Measurements from ENCODE around the gene RNF223.
"Not testable (repeated sequence)": the region's sequence is repeated elsewhere in the genome, so short reads cannot be mapped to it uniquely, and the experiment has no call there.

The RNF223 gene

DNA sequence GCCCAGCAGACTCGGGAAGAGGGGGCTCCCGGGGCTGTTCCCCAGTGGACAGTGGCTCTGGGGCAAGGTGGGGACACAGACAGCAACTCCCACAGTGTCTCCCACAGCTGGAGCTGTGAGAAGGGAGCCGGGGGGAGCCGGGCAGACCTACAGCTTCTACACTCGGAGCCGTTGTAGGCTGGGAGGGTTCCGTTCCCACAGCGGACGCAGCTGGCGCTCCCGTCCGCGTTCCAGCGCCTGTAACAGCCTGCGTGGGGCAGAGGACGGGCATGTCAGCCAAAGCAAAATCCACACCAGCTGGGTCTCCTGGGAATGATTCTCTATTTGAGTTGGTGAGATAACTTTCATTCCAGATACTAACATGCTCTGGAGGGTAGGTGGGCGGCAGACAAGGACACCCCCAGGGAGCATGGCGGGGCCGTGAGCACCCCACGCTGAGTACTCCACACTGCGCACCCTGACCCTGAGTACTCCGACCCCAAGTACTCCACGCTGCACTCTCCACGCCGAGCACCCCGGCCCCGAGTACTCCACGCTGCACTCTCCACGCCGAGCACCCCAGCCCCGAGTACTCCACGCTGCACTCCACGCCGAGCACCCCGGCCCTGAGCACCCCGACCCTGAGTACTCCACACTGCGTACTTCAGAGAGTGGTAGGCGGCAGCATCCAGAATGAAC, 13.4 kb upstream of the RNF223 start:
- no peak for DNase-seq (ENCODE audit: low spot score)

- peak; percentile 27 for DNase-seq (ENCODE audit: low spot score)
Measured at GRCh38 chr1:1086911-1087341, 12.8 kb upstream of the RNF223 start.

DNA sequence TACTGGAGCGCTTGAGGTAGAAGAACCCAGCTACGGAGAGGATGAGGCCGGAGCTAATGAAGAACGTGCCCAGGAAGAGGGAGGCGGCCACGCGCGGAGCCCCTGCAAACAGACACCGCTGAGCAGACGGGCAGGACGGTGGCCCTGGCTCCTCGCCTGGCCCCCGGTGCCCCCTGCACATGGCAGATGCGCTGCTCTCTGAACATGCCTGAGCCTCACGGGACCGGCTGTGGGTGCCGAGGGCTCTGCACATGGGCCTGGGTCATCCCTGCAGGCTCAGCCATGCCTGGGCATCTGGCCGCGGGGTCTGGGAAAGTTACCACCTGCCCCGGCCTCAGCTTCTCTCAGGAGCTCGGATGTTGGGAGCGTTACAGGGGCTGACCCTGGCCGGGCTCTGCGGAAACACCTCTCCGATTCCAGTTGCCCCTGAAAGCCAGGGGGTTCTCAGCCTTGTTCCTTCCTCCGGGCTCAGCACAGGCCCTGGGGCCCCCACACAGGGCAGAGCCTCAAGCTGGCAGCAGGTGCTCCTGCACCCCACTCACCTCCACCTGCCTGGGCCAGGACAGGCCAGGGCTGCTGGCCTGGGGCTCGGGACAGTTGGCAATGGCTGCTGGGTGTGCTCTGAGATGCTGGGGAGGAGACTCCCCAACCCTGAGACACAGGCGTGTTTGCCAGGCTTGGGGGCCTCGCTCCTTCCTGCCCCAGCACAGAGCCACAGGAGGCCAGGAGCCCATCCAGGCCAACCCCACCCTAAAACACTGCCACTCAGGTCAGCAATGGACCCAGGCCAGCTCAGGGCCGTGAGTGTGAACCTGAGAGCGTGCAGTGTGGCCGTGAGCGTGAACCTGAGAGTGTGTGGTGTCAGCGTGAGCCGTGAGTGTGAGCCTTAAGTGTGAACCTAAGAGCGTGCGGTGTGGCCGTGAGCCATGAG, 12.1 kb upstream of the RNF223 start:
- DNase-seq (ENCODE audit: low spot score) = peak; percentile 29

DNA sequence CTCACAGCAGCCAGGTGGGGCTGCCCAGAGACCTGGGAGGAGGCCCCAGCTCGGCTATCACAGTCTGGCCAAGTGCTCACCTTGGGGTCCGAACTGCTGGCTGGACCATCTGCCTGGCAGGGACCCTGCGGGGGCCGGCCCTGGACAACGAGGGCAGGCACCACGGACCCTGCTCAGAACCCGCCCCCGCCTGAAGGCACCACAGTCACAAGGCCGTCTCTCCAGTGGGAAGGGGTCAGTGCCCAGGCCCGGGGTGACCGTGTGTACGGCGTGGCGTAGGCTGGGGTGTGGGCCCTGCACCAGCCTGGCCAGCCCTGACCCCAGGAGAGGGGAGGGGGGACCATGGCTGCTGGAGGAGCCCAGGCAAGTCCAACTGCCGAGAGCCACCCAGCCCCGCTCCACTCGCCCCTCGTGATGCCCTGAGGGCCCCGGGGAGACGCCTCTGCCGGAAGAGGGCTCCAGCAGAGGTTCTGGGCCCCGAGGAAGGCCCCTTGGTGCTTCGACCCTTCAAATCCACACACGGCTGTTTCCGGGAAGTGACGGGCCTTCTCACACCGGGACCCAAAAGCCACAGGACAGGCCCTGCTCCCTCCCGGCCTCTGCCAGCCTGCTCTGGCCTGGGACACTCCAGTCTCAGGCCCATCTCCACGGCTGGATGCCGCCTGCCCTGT, 11.2 kb upstream of the RNF223 start:
- DNase-seq (ENCODE audit: low spot score) = no peak

DNA sequence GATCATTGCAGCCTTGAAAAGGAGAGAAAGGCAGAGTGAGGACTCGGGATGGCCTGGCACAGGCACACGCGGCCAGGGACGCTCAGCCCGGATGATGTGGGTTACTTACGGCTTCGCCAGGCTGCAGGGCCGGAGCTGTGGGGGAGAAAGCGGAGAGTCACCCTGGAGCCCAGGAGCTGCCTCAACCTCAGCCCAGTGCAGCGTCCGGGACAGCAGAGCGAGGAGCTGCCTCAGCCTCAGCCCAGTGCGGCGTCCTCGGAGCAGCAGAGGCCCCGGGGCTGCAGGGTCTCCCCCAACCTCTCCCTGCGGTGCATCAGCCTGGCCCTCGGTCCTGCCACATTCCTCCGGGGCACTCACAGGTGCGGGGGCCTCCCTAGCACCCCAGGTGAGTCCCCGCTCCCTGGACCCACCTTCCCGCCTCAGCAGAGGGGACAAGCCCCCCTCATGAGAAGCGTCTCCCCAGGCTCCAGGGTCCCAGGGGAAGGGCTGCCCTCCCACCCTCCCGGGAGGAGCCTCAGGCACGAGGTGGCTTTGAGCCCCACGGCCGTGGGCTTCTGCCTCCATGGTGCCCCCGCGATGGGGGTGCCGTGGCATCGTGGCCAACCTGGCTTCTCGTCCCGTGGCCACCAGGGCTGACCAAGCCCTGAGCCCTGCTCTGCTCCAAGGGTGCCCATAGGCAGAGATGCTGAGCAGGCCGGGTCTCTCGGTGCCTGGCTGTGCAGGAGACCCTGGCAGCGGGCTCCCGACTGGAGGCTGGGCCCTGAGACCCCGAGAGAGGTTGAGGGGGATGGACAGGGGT, 10.5 kb upstream of the RNF223 start:
- peak; percentile 26 for DNase-seq (ENCODE audit: low spot score)

DNA sequence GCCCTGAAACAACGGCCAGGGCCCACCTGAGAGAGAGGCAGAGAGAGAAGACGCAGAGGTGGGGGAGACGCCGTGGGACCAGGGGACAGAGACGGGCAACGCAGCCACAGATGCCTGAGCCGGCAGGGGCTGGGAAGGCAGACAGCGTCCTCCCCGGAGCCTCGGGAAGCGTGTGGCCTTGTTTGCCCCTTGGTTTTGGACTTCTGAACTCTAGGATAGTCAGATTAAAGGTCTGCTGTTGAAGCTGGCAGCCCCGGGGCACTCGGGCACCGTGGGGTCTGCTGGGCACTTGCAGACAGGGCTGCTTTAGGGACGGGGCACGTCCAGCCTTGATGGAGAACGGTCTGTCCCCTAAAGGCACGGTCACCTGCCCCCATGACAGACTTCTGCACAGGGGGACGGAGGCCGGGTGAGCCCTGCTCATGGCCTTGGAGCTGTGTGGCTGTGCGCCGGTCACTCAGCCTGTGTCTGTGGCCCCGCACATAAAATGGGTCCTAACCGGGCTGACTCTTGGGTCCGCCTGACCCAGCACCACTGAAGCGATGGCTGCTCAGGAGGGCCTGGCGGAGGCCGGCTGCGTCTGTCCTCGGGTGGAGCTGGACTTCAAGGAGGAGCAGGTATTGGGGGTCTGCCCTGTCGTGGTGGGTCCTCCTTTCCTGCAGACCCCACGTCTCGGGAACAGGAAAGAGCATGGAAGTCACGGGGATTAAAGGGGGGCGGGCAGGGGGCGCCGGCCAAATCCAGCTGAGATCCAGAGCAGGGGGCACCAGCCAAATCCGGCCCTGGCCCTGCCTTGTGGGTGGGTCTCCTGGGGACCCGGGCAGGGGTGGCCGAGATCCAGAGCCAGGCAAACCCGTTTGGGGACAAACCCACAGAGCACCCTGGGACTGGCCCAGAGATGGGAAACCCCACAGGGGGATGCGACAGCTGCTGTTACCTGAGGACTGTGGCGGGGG, 9.6 kb upstream of the RNF223 start:
- DNase-seq (ENCODE audit: low spot score) = no peak

DNA sequence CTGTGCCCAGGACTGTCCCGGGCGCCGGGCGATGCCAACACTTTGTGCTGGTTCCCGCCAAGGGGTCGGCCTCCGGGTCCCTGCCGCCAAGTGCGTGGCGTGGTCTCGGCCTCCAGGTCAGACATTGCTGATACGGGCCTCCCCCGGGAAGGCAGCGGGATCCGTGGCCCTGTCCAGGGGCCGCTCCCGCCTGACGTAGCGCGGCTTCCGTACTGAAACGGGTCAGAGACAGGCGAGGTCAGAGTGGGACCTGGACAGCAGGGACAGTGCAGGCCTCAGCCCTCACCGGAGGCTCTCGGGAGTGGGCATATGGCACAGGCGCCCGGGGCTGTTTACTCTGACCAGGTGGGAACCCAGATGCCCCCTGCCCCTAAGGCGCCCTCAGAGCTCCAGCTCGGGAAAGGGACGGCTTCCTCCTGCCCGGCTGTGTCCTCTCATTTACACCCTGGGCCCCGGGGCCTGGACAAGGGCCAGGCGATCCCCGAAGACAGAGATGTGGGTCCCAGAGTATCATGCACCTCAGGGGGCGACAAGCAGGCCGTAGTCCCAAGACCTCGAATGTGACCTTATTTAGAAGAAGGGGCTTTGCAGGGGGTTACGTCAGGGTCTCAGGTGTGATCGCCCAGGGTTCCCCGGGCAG, 8.8 kb upstream of the RNF223 start:
- peak; percentile 19 for DNase-seq (ENCODE audit: low spot score)

GRCh38 chr1:1082239-1082775, 8.2 kb upstream of the RNF223 start:
- peak; percentile 23 for DNase-seq (ENCODE audit: low spot score)

DNA sequence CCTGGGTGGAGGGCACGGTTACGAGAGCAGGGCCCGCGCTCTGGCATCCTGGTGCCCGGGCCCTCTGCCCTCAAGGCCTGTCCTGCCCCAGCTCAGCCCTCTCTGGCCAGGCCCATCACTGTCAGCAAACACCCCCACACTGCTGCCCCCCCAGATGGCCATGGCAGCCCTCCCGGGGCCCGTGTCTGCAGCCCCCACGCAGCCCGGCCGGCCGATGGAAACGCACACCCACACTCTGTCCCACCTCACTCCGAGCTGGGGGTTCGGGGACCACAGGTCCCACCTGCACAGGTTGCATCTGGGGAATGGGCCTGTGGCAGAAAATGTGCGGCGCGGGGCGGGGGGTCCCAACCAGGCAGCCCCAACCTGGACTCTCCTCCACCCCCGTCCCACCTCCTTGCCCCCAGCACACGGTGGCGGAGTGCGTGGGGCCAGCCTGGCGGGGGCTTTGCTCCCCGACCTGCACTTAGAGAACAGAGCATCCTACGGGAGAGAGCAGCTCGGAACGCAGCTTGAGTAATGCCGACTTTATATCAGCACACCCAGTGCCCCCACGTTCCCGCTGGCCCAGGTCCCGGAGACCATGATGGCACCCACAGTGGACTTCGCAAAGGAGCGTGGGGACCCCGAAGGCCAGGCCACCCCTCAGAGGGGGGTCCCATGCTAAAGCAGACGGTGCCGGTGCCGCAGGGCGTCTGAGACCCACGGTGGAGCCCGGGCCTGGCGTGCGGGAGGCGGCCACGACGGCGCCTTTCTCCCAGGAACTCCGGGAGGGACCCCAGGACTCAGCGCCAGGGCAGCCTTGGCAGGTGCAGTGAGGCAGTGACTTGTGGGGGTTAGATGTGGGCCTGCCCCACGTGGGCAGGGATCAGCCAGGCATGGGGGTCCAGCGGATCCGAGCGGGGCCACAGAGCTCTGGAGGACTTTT, 7.5 kb upstream of the RNF223 start:
- DNase-seq (ENCODE audit: low spot score) = peak; percentile 24

DNA sequence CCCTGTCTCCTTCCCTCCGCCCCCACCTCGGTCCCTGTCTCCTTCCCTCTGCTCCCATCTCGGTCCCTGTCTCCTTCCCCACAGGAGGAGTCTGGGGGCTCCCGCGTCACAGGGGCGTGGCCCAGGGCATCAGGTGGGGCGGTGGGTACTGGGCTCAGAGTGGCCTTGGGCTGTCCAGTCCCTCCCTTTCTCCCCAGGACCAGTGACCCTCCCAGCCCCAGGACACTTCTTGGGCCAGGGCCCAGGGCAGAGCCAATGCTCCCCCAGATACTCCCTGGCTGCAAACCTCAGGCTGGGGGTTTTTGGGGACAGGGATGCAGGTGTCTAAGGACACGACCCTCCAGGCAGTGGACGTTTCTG, 6.8 kb upstream of the RNF223 start:
- peak; percentile 20 for DNase-seq (ENCODE audit: low spot score)

GRCh38 chr1:1080122-1080757, 6.1 kb upstream of the RNF223 start:
- DNase-seq (ENCODE audit: low spot score) = peak; percentile 68

GRCh38 chr1:1079408-1080121, 5.5 kb upstream of the RNF223 start:
- DNase-seq (ENCODE audit: low spot score) = peak; percentile 81

DNA sequence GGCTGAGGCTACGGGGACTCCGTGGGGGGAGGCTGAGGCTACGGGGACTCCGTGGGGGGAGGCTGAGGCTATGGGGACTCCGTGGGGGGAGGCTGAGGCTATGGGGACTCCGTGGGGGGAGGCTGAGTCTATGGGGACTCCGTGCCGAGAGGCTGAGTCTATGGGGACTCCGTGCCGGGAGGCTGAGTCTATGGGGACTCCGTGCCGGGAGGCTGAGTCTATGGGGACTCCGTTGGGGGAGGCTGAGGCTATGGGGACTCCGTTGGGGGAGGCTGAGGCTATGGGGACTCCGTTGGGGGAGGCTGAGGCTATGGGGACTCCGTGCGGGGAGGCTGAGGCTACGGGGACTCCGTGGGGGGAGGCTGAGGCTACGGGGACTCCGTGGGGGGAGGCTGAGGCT, 3.3 kb upstream of the RNF223 start:
- DNase-seq (ENCODE audit: low spot score) = not testable (repeated sequence)

GRCh38 chr1:1075148-1075935, 1.2 kb upstream of the RNF223 start:
- DNase-seq (ENCODE audit: low spot score) = no peak

DNA sequence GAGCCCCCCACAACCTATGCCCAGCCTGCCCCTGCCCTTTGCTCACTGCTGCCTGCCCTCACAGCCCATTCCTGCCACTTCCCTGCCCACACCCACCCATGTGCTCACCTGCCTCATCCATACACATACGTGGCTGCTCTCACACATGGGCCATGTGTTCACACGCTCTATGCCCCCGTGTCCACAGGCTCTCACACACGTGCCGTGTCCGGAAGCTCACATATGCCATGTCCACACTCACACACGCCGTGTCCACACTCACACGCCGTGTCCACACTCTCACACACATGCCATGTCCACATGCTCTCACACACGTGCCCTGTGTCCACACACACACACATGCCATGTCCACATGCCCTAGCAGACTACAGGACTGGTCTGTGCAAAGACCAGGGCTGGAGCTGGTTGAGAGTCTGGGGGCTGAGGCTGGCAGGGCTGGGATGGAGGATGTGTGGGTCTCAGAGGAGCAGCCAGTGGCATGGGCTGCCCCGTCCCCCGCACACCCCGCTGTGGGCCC, 583 bp upstream of the RNF223 start:
- DNase-seq (ENCODE audit: low spot score) = no peak

- no peak for DNase-seq (ENCODE audit: low spot score)
Measured at GRCh38 chr1:1072849-1073742, 1.0 kb downstream of the RNF223 start.

Data from D341Med (cell line).